EL (cell line): Measurements from ENCODE around the gene KLF14.
"Not testable (repeated sequence)": the region's sequence is repeated elsewhere in the genome, so short reads cannot be mapped to it uniquely, and the experiment has no call there.

Experiments
- DNase-seq: peaks from one replicate; pipeline ENCODE4 v3.0.0-alpha.2; 2016

The KLF14 gene

DNA sequence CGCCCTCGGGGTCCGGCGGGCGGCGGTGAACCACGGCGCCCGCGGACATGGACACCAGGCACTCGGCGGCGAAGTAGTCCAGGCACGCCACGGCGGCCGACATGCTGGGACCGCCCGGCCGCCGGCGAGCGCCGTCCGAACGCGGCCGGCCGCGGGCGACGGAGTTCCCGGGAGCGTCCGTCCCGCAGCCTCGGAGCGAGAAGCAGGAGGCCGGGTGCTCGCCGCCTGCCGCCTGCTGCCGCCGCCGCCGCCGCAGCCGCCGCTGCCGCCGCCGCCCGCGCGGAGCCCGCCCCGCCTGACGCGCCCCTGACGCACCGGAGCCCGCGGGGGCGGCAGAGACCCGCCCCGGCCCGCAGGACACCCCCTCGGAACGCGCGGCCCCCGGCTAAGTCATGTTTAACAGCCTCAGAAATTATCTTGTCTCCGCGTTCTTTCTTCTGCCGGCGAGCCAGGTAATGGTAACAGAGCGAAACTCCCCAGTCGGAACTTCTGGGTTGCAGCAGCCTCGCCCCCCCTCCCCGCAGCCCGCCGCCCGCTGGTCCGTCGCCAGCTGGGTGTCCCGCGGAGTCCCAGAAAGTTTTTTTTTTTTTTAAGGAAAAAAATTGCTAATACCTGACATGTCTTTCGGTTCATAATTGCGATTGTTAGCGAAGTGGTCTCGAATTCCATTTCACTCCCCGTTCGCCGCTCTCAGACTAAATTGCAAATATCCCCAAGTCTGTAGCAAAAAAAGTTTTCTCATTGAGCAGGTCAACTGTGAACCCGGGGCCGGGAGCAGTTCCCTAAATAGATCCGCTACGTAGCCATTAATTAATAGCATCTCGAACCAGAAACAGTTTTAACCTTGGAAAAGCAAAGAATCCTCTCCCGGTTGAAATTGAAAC lies at the start of gene KLF14:
Gene KLF14 (minus strand): TSS at position 277 of the 884 bp plus-strand sequence. CDS start 174 bp downstream, at position 103.
- DNase-seq = peak; percentile 28

DNA sequence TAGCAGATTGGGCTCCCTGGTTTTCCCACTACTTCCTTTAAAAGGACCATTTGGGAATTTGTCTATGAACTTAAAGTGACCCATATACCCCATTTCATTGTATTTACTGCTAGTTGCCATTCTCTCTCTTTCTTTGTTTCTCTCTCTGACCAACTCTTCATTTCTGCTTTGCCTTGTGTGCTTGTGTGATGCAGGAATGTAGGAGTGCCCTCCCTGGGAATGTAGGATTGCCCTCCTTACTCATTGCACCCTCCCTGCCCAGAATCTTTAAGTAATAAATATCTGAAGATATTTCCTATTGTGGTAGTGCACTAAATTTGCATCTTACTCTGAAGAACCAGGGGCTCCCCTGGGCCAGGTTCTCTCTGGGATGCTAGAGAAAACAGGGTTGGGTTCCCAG lies 47.3 kb upstream of the KLF14 start:
- DNase-seq = no peak

DNA sequence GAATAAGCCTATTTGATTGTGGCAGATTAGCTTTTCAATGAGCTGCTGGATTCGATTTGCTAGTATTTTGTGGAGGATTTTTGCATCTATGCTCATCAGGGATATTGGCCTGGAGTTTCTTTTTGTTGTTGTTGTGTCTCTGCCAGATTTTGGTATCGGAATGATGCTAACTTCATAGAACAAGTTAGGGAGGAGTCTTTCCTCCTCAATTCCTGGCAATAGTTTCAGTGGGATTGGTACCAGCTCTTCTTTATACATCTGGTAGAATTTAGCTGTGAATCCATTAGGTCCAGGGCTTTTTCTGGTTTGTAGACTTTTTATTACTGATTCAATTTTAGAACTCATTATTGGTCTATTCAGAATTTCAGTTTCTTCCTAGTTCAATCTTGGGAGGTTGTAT lies 43.4 kb upstream of the KLF14 start:
- DNase-seq = no peak

- DNase-seq = not testable (repeated sequence)
Observed at GRCh38 chr7:130772456-130772855, 38.4 kb upstream of the KLF14 start.

GRCh38 chr7:130768854-130769253 lies 34.8 kb upstream of the KLF14 start:
- DNase-seq = no peak

GRCh38 chr7:130764569-130764968 lies 30.6 kb upstream of the KLF14 start:
- not testable (repeated sequence) for DNase-seq

GRCh38 chr7:130758429-130759056 lies 24.5 kb upstream of the KLF14 start:
- peak; percentile 50 for DNase-seq

- DNase-seq = no peak
Observed at GRCh38 chr7:130756316-130756715, 22.3 kb upstream of the KLF14 start.

GRCh38 chr7:130752424-130752823 lies 18.4 kb upstream of the KLF14 start:
- DNase-seq = no peak

GRCh38 chr7:130750755-130751154 lies 16.7 kb upstream of the KLF14 start:
- no peak for DNase-seq

DNA sequence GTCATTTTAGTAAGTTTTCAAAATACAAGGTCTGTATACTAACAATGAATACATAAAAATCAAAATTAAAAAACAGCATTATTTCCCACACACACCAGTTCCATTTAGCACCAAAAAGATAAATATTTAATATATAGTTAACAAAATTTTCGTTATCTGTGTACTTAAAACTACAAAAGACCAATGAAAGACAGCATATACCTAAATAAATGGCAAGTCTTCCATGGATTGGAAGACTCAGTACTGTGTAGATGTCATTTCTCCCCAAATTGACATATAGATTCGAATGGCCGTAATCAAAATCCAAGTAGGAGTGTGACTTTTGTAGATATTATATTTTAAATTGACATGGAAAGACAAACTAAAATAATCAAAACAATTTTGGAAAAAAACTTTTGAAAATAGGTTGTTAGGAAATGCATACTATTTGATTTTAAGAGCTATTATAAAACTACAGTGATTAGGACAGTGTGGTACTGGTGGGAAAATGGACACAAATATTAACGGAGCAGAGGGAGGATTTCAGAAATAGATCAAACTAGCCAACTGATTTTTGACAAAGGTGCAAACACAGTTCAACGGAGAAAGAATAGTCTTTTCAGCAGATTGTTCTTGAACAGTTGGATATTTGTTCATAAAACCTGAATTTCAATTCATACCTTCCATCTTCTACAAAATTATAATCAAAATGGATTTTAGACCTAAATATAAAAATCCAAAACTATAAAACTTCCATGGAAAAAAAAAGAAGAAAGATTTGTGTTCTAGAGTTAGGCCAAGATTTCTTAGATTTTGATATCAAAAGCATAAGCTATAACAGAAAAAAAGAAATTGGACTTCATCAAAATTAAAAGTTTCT lies 14.8 kb upstream of the KLF14 start:
- no peak for DNase-seq

GRCh38 chr7:130741331-130741995 lies 7.5 kb upstream of the KLF14 start:
- no peak for DNase-seq

DNA sequence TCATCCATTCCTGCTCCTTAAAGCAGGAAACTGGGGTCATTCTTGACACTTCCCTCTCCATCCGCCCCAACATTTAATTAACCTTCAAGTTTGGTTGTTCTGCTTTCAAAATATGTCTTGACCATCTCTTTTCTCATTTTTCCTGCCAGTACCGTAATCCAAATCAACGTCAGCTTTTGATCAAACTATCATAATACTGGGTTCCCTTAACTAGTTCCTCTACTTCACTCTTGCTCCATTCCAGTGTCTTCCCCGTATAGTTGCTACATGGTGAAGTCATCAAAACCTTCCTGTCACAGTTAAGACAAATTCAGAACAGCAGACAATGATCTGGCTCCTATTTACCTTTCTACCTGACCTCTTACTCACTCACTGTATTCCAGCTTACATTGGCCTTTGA lies 6.6 kb upstream of the KLF14 start:
- DNase-seq = no peak

DNA sequence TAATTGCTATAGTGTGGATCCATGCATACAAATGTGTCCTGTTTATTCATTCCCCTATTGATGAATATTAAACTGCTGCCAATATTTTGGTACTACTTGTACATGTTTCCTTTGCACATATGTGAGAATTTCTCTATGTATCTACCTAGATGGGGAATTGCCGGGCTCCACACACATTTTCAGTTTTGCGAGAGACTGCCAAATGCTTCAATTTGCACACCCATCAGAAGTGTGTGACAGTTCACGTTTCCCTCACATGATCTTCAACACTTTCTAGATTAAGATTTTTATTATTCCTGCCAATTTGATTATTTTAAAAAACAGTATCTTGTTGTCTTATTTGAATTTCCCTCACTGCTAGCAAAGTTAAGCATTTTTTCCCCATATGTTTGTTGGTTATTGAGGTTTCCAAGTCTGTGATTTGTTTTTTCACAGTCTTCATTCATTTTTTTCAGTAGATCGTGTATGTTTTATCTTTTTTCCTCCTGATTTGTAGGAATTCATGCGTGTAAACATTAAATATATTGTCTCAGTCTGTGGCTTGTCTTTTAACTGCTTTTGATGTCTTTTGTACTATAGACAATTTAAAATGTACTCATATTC lies 2.4 kb upstream of the KLF14 start:
- no peak for DNase-seq

- DNase-seq = no peak
Observed at GRCh38 chr7:130734815-130735716, 1.1 kb upstream of the KLF14 start.

DNA sequence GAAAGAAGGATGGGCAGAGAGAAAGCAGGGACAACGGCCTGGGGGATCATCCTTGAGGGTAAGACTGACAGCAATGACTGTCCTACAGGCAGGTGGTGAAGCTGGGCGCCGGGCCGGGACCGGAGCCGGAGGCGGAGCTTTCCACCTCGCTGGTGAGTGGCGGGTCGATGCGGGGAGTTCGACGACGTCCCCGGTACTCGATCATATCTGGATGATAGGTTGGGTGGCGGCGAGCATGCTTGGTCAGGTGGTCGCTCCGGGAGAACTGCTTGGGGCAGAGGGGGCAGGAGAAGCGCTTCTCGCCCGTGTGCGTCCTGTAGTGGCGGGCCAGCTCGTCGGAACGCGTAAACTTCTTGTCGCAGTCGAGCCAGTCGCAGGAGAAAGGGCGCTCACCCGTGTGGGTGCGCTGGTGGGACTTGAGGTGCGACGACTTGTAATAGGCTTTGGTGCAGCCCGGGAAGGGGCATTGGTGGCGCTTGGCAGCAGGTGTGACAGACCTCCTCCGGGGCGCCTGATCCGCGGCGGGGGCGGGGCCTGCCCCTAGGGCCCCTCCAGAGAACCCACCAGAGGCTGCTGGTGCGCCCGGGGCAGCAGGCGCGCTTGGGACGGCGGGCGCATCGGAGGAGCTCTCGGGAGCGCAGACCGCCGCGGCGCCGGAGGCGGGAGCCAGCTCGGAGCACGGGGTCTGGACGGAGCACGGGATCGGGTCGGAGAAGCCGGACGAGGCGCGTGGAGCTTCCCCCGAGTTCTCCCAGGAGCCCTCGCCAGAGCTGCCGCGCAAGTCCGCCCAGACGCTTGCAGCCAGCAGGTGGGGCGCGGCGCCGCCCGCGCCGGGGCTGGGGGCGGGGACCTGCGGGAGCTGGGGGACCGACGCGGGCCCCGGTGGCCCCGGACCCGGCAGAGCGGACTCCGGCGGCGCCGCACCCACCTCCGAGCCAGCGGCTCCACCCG lies 752 bp downstream of the KLF14 start:
- DNase-seq = peak; percentile 4

GRCh38 chr7:130723784-130724183 lies 10.2 kb downstream of the KLF14 start:
- DNase-seq = peak; percentile 8

- DNase-seq = peak; percentile 65
Observed at GRCh38 chr7:130721486-130722277, 12.3 kb downstream of the KLF14 start.

- DNase-seq = no peak
Observed at GRCh38 chr7:130719541-130719940, 14.5 kb downstream of the KLF14 start.
